HG02840 (cell line): ENCODE data around the gene ZNF70.

Experiments used
- ATAC-seq: cut with Tn5 transposase; IDR thresholded peaks from one replicate; pipeline ENCODE4 v1.9.1; 2021; ENCODE audit warnings: mild to moderate bottlenecking, moderate library complexity, moderate number of reproducible peaks; ENCODE audit not compliant: unreplicated experiment, low FRiP score

Gene ZNF70

GRCh38 chr22:23750714-23751440 is at the start of gene ZNF70:
TSS of gene ZNF70 (minus strand) at chr22:23751112. CDS start at chr22:23745140, 5,972 bp downstream.
- ATAC-seq = peak; percentile 53

GRCh38 chr22:23796461-23796860 is 45.5 kb upstream of the ZNF70 start:
- no peak for ATAC-seq

GRCh38 chr22:23793326-23793725 is 42.4 kb upstream of the ZNF70 start:
- ATAC-seq = no peak

- ATAC-seq = no peak
Observed at GRCh38 chr22:23791738-23792645, 41.1 kb upstream of the ZNF70 start.

DNA sequence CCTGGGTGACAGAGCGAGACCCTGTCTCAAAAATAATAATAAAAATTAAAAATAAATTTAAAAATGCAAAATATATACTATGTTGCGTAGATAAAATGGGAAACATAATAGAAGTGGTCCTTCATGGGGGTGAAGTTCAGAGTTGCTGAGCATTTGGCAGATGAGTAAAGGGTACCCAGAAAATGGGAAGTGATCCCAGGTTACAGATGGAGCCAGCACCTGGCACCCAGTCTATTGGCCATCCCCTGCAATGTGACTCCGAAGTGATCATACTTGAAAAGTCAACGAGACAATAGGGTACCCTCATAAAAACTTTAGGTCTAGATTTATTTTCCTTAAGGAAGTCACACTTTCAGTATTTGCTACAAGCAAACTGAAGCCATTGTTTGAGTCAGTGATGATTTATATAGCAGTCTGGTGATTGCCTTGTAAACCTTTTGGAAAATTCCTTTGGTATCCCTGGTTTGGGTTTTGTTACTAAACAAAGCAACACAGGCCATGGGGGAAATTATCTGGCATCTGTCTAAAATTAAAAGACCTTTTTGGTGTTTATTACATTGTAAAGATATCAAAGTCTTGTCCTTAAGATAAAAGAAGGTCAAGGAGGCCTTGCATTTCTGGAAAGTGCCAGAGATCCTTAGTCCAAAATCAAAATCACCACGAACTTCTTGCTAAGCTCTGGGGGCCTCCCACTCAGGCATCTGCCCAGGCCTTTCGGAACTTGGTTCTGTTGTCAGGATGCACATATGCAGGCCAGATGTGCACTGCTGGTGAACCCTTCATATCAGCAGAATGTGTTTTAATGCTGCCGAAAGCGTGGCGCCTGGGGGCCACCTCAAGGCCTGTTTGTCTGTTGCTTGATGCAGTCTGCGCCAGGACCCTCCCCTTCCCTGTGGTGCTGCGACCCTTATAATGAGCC is 40.2 kb upstream of the ZNF70 start:
- ATAC-seq = no peak

DNA sequence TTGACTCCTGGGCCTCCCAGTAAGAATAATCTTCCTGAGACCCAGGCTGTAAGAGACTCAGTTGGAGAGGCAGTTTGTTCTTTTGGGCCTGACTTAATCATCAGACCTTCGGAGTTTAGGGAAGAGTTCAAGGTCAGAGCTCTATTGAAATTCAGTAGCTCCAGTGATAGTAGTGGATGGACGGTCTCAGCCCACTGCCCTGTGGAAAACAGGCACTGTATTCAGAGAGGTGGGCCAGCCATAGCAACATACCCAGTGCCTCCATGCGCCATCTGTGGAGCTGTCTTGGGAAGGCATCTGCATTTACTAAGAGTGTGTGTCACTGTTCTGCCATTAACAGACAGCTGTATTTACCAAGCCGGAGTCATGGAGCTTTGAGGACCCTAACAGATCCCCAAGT is 38.7 kb upstream of the ZNF70 start:
- no peak for ATAC-seq

DNA sequence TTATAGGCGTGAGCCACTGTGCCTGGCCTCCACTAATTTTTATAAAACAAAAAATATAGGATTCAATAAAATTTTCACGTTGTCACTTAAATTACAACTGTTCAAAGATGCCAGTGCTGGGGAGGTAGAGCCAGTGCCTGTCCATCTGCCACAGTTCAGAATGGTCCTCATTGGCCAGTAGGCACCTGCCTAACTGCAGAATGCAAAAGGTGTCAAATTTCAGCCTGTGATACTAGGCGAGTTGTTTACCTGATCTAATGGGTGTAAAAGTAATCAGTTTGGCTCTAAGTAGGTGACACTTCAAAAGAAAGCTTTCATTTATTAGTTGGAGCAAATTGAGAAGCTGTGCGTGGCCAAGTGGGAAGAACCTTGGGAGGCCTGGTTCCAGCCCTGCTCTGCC is 38.2 kb upstream of the ZNF70 start:
- no peak for ATAC-seq

DNA sequence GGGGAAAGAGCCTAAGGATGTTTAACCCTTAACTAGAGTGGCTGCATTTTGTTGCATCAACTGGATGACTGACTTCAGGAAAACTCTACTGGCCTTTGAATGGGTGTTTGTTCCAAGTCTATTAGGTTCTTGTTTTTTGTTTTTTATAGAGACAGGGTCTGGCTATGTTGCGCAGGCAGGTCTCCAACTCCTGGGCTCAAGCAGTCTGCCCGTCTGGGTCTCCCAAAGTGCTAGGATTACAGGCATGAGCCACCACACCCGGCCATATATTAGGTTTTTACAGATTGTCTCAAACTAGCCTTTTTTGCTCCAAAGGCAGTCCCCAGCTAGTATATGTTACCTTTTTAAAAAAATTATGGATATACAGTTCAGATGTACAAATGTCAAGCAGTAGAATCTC is 37.0 kb upstream of the ZNF70 start:
- no peak for ATAC-seq

DNA sequence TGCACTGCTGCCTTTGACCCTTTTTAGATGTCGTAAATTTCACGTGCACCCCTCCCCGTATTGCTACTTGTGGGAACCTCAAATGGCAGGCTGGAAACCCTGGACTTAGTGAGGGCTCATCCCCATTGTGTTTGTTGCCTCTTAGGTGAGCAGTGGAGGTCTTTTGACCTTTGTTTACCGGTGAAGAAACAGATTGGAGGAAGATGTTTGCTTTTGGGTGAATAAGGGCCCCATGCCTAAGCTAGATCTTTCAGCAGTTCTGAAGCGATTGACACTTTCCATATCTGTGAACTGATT is 36.6 kb upstream of the ZNF70 start:
- no peak for ATAC-seq

DNA sequence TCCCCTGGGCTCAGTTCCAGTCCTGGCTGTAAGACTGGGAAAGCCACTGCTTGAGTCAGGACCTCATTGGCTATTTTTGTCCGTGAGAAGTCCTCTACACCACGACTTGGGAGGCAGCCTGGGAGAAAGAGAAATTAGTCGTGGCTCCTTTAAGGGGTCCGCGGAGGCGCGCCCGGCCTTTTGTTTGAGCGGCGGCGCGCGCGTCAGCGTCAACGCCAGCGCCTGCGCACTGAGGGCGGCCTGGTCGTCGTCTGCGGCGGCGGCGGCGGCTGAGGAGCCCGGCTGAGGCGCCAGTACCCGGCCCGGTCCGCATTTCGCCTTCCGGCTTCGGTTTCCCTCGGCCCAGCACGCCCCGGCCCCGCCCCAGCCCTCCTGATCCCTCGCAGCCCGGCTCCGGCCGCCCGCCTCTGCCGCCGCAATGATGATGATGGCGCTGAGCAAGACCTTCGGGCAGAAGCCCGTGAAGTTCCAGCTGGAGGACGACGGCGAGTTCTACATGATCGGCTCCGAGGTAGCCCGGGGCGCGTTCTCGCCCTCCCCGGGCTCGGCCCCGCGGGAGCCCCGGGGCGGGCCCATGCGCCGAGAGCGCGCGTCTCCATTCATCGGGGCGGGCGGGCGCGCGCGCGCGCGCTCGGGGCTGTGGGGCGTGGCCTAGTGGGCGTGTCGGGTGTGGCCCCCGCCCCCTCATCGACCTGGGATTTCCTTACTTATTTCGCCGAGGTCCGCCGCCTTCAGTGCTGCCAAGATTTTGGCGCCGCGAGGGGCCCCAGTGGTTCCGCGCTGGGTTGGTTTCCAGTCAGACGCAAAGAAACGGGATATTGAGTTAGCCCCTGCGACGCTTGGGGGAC is 36.1 kb upstream of the ZNF70 start, which contains the start of gene SMARCB1:
Gene SMARCB1, plus strand, starts transcription at position 215 of the 848 bp plus-strand sequence. Its CDS starts 204 bp downstream, at position 419.
- peak; percentile 74 for ATAC-seq

DNA sequence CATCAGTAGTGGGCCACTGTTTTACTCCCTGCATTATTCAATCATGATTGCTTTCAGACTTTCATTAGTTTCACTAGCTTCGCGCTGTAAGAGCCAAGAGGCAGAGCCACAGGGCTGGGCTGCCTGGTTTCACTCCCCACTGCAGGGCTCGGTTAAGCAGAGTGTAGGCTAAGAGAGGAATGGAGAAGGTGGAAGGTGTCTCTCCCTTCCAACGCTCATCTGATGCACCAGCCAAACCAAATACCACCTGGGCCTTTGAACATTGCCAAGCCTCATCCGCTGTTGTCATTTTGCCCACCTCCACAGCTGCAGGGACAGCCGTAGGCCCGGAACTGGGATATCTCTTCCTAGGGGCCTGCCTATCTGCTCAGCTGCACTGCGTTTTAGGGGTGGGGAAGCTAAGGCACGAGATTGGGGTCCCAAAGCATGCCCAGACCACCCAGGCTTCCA is 35.4 kb upstream of the ZNF70 start:
- no peak for ATAC-seq

GRCh38 chr22:23784215-23784732 is 33.4 kb upstream of the ZNF70 start:
- no peak for ATAC-seq

DNA sequence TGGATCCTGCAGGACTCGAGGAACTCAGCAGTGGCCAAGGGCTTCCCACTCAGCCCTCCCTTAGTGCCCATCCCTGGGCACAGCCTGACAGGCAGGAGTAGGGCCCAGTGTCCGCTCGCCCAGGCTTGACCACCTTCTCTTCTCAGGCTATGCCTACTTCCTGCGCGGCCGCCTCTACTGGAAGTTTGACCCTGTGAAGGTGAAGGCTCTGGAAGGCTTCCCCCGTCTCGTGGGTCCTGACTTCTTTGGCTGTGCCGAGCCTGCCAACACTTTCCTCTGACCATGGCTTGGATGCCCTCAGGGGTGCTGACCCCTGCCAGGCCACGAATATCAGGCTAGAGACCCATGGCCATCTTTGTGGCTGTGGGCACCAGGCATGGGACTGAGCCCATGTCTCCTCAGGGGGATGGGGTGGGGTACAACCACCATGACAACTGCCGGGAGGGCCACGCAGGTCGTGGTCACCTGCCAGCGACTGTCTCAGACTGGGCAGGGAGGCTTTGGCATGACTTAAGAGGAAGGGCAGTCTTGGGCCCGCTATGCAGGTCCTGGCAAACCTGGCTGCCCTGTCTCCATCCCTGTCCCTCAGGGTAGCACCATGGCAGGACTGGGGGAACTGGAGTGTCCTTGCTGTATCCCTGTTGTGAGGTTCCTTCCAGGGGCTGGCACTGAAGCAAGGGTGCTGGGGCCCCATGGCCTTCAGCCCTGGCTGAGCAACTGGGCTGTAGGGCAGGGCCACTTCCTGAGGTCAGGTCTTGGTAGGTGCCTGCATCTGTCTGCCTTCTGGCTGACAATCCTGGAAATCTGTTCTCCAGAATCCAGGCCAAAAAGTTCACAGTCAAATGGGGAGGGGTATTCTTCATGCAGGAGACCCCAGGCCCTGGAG is 32.6 kb upstream of the ZNF70 start:
- no peak for ATAC-seq

GRCh38 chr22:23782703-23783102 is 31.8 kb upstream of the ZNF70 start:
- ATAC-seq = no peak

DNA sequence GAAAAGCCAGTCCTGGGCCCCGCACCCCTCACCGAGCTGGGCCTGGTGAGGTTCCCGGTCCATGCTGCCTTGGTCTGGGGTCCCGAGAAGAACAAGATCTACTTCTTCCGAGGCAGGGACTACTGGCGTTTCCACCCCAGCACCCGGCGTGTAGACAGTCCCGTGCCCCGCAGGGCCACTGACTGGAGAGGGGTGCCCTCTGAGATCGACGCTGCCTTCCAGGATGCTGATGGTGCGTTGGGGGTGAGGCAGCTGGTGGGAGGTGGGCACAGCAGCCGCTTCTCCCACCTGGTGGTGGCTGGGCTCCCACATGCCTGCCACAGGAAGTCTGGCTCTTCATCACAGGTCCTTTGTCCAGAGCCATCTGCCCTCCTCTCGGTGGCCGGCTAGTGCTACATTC is 31.3 kb upstream of the ZNF70 start:
- ATAC-seq = no peak

- ATAC-seq = no peak
Observed at GRCh38 chr22:23781511-23782183, 30.7 kb upstream of the ZNF70 start.

GRCh38 chr22:23781065-23781464 is 30.2 kb upstream of the ZNF70 start:
- ATAC-seq = no peak

- no peak for ATAC-seq
Observed at GRCh38 chr22:23780146-23780748, 29.3 kb upstream of the ZNF70 start.
